Adrenal gland (tissue), 5 donors: ENCODE results near the gene CCDC69.

Experiments
- POLR2A ChIP-seq, 2 donors: fragments of 450-650 bp; IDR thresholded peaks; one replicate each; pipeline ENCODE4 v1.6.1; 2017; ENCODE audit warnings: antibody characterized with exemption in 2 of 2, mild to moderate bottlenecking in 2 of 2, moderate library complexity in 1 of 2
- TF ChIP-seq, protein P1 (sequence below), 6 experiments: fragments of 450-650 bp in 4 of 6; fragments of 200-600 bp in 2 of 6; sonication (generic) in 1 of 6; IDR thresholded peaks; 1 replicate in 5 of 6; 2 replicates in 1 of 6; pipeline versions ENCODE4 v1.5.1 to v1.8.0; 2016 to 2021; ENCODE audit warnings: antibody characterized with exemption in 6 of 6, mild to moderate bottlenecking in 2 of 6, moderate library complexity in 1 of 6
- donor health status: DM: no; HTN: no; CAD: no.

- TF ChIP-seq POLR2A (IDR thresholded peaks at IDR 0.05), result no peak
- TF ChIP-seq, protein P1, sequence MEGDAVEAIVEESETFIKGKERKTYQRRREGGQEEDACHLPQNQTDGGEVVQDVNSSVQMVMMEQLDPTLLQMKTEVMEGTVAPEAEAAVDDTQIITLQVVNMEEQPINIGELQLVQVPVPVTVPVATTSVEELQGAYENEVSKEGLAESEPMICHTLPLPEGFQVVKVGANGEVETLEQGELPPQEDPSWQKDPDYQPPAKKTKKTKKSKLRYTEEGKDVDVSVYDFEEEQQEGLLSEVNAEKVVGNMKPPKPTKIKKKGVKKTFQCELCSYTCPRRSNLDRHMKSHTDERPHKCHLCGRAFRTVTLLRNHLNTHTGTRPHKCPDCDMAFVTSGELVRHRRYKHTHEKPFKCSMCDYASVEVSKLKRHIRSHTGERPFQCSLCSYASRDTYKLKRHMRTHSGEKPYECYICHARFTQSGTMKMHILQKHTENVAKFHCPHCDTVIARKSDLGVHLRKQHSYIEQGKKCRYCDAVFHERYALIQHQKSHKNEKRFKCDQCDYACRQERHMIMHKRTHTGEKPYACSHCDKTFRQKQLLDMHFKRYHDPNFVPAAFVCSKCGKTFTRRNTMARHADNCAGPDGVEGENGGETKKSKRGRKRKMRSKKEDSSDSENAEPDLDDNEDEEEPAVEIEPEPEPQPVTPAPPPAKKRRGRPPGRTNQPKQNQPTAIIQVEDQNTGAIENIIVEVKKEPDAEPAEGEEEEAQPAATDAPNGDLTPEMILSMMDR (IDR thresholded peaks at IDR 0.05), result no peak
Observed at GRCh38 chr5:151138114-151138513, 85.8 kb downstream of the CCDC69 start.
